PC-9 (cell line): ENCODE results near the gene CCL8.
"Not testable (repeated sequence)": the region's sequence is repeated elsewhere in the genome, so short reads cannot be mapped to it uniquely, and the experiment has no call there.

Source experiments
- CTCF ChIP-seq: fragments of 200-600 bp; sonication (generic); conservative IDR thresholded peaks from 2 replicates; pipeline ENCODE4 v1.6.1; 2017; ENCODE audit warnings: mixed run types, antibody characterized with exemption, mild to moderate bottlenecking, moderate library complexity
- EZH2 ChIP-seq: fragments of 200-600 bp; sonication (generic); IDR thresholded peaks from 2 replicates; pipeline ENCODE4 v1.8.0; 2017; ENCODE audit warnings: antibody characterized with exemption, low read depth

GRCh38 chr17:34327580-34327979 is 8.3 kb downstream of the CCL8 start:
- not testable (repeated sequence) for TF ChIP-seq CTCF, EZH2
